ENCODE data around the gene MPRIP. TPM values are rescaled to one million over a fixed set of nuclear protein-coding genes. Genes with fewer than 3 reads are reported as not detected.

The MPRIP gene
- total RNA-seq, 1 experiment from 2014 or later: 443 TPM

DNA sequence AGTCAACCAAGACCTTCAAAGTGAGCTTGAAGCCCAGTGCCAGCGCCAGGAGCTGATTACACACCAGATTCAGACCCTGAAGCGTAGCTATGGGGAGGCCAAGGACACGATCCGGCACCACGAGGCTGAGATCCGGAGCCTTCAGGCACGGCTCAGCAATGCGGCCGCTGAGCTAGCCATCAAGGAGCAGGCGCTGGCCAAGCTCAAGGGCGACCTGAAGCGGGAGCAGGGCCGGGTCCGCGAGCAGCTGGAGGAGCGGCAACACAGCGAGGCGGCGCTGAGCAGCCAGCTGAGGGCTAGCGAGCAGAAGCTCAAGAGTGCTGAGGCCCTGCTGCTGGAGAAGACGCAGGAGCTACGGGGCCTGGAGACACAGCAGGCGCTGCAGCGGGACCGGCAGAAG, 121.9 kb downstream of the MPRIP start:
- Histone ChIP-seq H2AFZ (no peak overlapping the region), H3K9me2 (ENCODE audit: insufficient read depth) (no peaks in the 10 kb centered on the region), H3K27me3 (ENCODE audit: insufficient read depth, low read depth) (no peaks in the 10 kb centered on the region), H3K79me2 (ENCODE audit: low read depth) (0 out of 2 replicates have a peak, but pooled peaks cover 5% of the 10 kb centered on the region), H3K36me3 (ENCODE audit: low read depth) (peaks cover 70% of the 10 kb centered on the region), H3K4me2 (no peak overlapping the region), H4K20me1 (ENCODE audit: insufficient read depth) (peaks cover 87% of the 10 kb centered on the region), H3K4me3 (no peak overlapping the region), H3K27ac (no peak overlapping the region), H3K9me3 (ENCODE audit: insufficient read depth, low read depth) (no peaks in the 10 kb centered on the region), H3K4me1 (replicated peaks; ENCODE audit: insufficient read depth) (no peaks in the 10 kb centered on the region), H3F3A (ENCODE audit: insufficient read depth, low read depth) (peaks cover 46% of the 10 kb centered on the region)
- POLR2A ChIA-PET (ENCODE audit: unreplicated experiment): interaction anchor here (0.6 kb wide), 1 partner anchor 25 kb away, joined by 17 read pairs; no protein-coding TSS in a partner anchor
- intact Hi-C loops (cut with micrococcal nuclease; ENCODE audit: unreplicated experiment): no loop called here
- BruUV-seq (replicated peaks): no TSS peak
- no peak for DNase-seq
- TF ChIP-seq, protein P1, sequence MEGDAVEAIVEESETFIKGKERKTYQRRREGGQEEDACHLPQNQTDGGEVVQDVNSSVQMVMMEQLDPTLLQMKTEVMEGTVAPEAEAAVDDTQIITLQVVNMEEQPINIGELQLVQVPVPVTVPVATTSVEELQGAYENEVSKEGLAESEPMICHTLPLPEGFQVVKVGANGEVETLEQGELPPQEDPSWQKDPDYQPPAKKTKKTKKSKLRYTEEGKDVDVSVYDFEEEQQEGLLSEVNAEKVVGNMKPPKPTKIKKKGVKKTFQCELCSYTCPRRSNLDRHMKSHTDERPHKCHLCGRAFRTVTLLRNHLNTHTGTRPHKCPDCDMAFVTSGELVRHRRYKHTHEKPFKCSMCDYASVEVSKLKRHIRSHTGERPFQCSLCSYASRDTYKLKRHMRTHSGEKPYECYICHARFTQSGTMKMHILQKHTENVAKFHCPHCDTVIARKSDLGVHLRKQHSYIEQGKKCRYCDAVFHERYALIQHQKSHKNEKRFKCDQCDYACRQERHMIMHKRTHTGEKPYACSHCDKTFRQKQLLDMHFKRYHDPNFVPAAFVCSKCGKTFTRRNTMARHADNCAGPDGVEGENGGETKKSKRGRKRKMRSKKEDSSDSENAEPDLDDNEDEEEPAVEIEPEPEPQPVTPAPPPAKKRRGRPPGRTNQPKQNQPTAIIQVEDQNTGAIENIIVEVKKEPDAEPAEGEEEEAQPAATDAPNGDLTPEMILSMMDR (conservative IDR thresholded peaks at IDR 0.05): no peak
- no peak for TF ChIP-seq EZH2 (IDR thresholded peaks at IDR 0.05; ENCODE audit: low read depth)
- CTCF ChIA-PET: no interaction called here

DNA sequence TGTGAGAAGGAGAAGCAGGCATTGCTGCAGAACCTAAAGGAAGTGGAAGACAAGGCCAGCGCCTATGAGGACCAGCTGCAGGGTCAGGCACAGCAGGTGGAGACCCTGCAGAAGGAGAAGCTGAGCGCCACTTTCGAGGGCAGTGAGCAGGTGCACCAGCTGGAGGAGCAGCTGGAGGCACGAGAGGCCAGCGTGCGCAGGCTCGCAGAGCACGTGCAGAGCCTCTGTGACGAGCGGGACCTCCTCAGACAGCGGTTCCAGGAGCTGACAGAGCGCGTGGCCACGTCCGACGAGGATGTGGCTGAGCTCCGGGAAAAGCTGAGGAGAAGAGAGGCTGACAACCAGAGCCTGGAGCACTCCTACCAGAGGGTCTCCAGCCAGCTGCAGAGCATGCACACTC, 122.4 kb downstream of the MPRIP start:
- H3K27me3 ChIP-seq (ENCODE audit: insufficient read depth, low read depth): no peaks in the 10 kb centered on the region
- no peaks in the 10 kb centered on the region for H3K4me1 ChIP-seq (replicated peaks; ENCODE audit: insufficient read depth)
- DNase-seq: no peak
- no peak overlapping the region for H3K4me3 ChIP-seq
- 0 out of 2 replicates have a peak, but pooled peaks cover 5% of the 10 kb centered on the region for H3K79me2 ChIP-seq (ENCODE audit: low read depth)
- H2AFZ ChIP-seq: no peak overlapping the region
- no peak overlapping the region for H3K4me2 ChIP-seq
- TF ChIP-seq EZH2 (IDR thresholded peaks at IDR 0.05; ENCODE audit: low read depth): no peak
- TF ChIP-seq, protein P1 (conservative IDR thresholded peaks at IDR 0.05): no peak
- peaks cover 90% of the 10 kb centered on the region for H4K20me1 ChIP-seq (ENCODE audit: insufficient read depth)
- ChIA-PET POLR2A (ENCODE audit: unreplicated experiment) (interaction anchor here (0.6 kb wide), 1 partner anchor 24 kb away, joined by 17 read pairs; no protein-coding TSS in a partner anchor), CTCF (no interaction called here)
- no peak overlapping the region for H3K27ac ChIP-seq
- no peaks in the 10 kb centered on the region for H3K9me3 ChIP-seq (ENCODE audit: insufficient read depth, low read depth)
- no peaks in the 10 kb centered on the region for H3K9me2 ChIP-seq (ENCODE audit: insufficient read depth)
- BruUV-seq (replicated peaks): no TSS peak
- H3K36me3 ChIP-seq (ENCODE audit: low read depth): peaks cover 70% of the 10 kb centered on the region
- intact Hi-C loops (cut with micrococcal nuclease; ENCODE audit: unreplicated experiment): no loop called here
- peaks cover 51% of the 10 kb centered on the region for H3F3A ChIP-seq (ENCODE audit: insufficient read depth, low read depth)

DNA sequence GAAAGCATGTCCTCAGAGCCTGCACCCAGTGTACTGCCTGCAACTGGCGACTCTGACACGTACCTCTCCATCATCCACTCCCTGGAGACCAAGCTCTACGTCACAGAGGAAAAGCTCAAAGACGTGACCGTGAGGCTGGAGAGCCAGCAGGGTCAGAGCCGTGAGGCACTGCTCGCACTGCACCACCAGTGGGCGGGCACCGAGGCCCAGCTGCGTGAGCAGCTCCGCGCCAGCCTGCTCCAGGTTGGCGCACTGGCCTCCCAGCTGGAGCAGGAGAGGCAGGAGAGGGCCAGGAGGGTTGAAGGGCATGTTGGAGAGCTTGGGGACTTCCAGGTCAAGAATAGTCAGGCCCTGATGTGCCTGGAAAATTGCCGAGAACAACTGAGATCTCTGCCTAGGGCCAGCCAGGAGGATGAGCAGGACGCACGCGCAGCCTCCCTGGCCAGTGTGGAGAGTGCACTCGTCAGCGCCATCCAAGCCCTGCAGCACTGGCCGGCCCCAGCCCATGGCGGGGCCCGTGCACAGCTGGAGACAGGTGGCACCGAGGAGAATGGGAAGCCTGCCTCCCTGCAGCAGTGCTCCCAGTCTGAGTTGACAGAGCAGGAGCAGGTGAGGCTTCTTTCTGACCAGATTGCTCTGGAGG, 123.5 kb downstream of the MPRIP start:
- no peak overlapping the region for H2AFZ ChIP-seq
- H4K20me1 ChIP-seq (ENCODE audit: insufficient read depth): peaks cover 81% of the 10 kb centered on the region
- no peaks in the 10 kb centered on the region for H3K27me3 ChIP-seq (ENCODE audit: insufficient read depth, low read depth)
- no peak for TF ChIP-seq EZH2 (IDR thresholded peaks at IDR 0.05; ENCODE audit: low read depth)
- TF ChIP-seq, protein P1 (conservative IDR thresholded peaks at IDR 0.05): no peak
- no peak overlapping the region for H3K4me2 ChIP-seq
- peaks cover 68% of the 10 kb centered on the region for H3K36me3 ChIP-seq (ENCODE audit: low read depth)
- H3K9me2 ChIP-seq (ENCODE audit: insufficient read depth): no peaks in the 10 kb centered on the region
- ChIA-PET CTCF (no interaction called here), POLR2A (ENCODE audit: unreplicated experiment) (no interaction called here)
- no peak overlapping the region for H3K4me3 ChIP-seq
- peaks cover 57% of the 10 kb centered on the region for H3F3A ChIP-seq (ENCODE audit: insufficient read depth, low read depth)
- 0 out of 2 replicates have a peak, but pooled peaks cover 5% of the 10 kb centered on the region for H3K79me2 ChIP-seq (ENCODE audit: low read depth)
- H3K4me1 ChIP-seq (replicated peaks; ENCODE audit: insufficient read depth): no peaks in the 10 kb centered on the region
- no peak overlapping the region for H3K27ac ChIP-seq
- BruUV-seq (replicated peaks): no TSS peak
- H3K9me3 ChIP-seq (ENCODE audit: insufficient read depth, low read depth): no peaks in the 10 kb centered on the region
- no peak for DNase-seq
- intact Hi-C loops (cut with micrococcal nuclease; ENCODE audit: unreplicated experiment): no loop called here

All from PC-9 (cell line).